GM12878 (cell line): ENCODE data around the gene CBARP. TPM values are rescaled to one million over a fixed set of nuclear protein-coding genes. Genes with fewer than 3 reads are reported as not detected.
A peak's percentile ranks its signal among the peaks of the same experiment; 100 is the strongest.

Experiments
- ATF7 ChIP-seq: fragments of 450-650 bp; IDR thresholded peaks from 2 replicates; pipeline ENCODE4 v1.6.1; 2016; ENCODE audit warnings: low read depth, mild to moderate bottlenecking
- BHLHE40 ChIP-seq, 2 experiments: fragments of 450-650 bp in 1 of 2; IDR thresholded peaks; 2 replicates each; pipeline ENCODE4 v1.6.1; 2011 to 2017; ENCODE audit warnings: low read depth in 2 of 2, borderline replicate concordance in 1 of 2, improper control_type of control experiment in 1 of 2, low read length in 1 of 2, mild to moderate bottlenecking in 1 of 2
- CEBPB ChIP-seq, 2 experiments: fragments of 150-350 bp in 1 of 2; IDR thresholded peaks; 2 replicates each; pipeline ENCODE4 v1.6.1; 2012 to 2014; ENCODE audit warnings: low read depth in 2 of 2, low read length in 2 of 2, borderline replicate concordance in 1 of 2, inconsistent platforms in 1 of 2
- CHD4 ChIP-seq: fragments of 200-600 bp; sonication (generic); IDR thresholded peaks from 2 replicates; pipeline ENCODE4 v1.6.1; 2016; ENCODE audit warnings: mild to moderate bottlenecking
- CREB1 ChIP-seq: IDR thresholded peaks from 2 replicates; pipeline ENCODE4 v1.6.1; 2012; ENCODE audit warnings: low read depth, mild to moderate bottlenecking, inconsistent platforms
- EP300 ChIP-seq, 2 experiments: fragments of 150-350 bp in 1 of 2; IDR thresholded peaks; 2 replicates each; pipeline ENCODE4 v1.6.1; 2011 to 2012; ENCODE audit warnings: low read depth in 2 of 2, low read length in 2 of 2, borderline replicate concordance in 1 of 2, improper control_type of control experiment in 1 of 2, inconsistent platforms in 1 of 2; ENCODE audit not compliant: control insufficient read depth in 1 of 2
- ESRRA ChIP-seq: IDR thresholded peaks from 2 replicates; pipeline ENCODE4 v1.6.1; 2012; ENCODE audit warnings: mild to moderate bottlenecking, low read length, improper control_type of control experiment
- ETV6 ChIP-seq, 2 experiments: fragments of 450-650 bp in 1 of 2; IDR thresholded peaks in 1 of 2; conservative IDR thresholded peaks in 1 of 2; 2 replicates each; pipeline ENCODE4 v1.6.1; 2014; ENCODE audit warnings: antibody characterized with exemption in 1 of 2, borderline replicate concordance in 1 of 2, low read depth in 1 of 2, mild to moderate bottlenecking in 1 of 2, moderate library complexity in 1 of 2
- HDAC6 ChIP-seq: fragments of 200-600 bp; sonication (generic); IDR thresholded peaks from one replicate; pipeline ENCODE4 v1.8.0; 2017; ENCODE audit warnings: antibody characterized with exemption; ENCODE audit not compliant: unreplicated experiment
- NFIC ChIP-seq: IDR thresholded peaks from 2 replicates; pipeline ENCODE4 v1.6.1; 2012; ENCODE audit warnings: low read depth, mild to moderate bottlenecking, inconsistent platforms, low read length, moderate library complexity
- NFYB ChIP-seq: IDR thresholded peaks from 2 replicates; pipeline ENCODE4 v1.6.1; 2011; ENCODE audit warnings: low read depth, mild to moderate bottlenecking, low read length, improper control_type of control experiment, moderate library complexity; ENCODE audit not compliant: insufficient read depth
- NR2F1 ChIP-seq: fragments of 450-650 bp; conservative IDR thresholded peaks from 2 replicates; pipeline ENCODE4 v1.6.1; 2017; ENCODE audit warnings: mild to moderate bottlenecking
- NRF1 ChIP-seq: conservative IDR thresholded peaks from 2 replicates; pipeline ENCODE4 v1.6.1; 2011; ENCODE audit warnings: mild to moderate bottlenecking, low read depth, low read length, improper control_type of control experiment
- PBX3 ChIP-seq: IDR thresholded peaks from 2 replicates; pipeline ENCODE4 v1.6.1; 2011; ENCODE audit warnings: mild to moderate bottlenecking, low read depth, low read length, moderate library complexity; ENCODE audit not compliant: insufficient replicate concordance
- POLR2A ChIP-seq: IDR thresholded peaks from 2 replicates; pipeline ENCODE4 v1.6.1; 2011; ENCODE audit warnings: low read depth, mild to moderate bottlenecking, low read length
- RAD51 ChIP-seq: fragments of 450-650 bp; IDR thresholded peaks from 2 replicates; pipeline ENCODE4 v1.6.1; 2016; ENCODE audit warnings: moderate library complexity, mild to moderate bottlenecking, inconsistent platforms
- REST ChIP-seq: IDR thresholded peaks from 2 replicates; pipeline ENCODE4 v1.6.1; 2012; ENCODE audit warnings: mild to moderate bottlenecking, low read depth, low read length
- SIN3A ChIP-seq: IDR thresholded peaks from 2 replicates; pipeline ENCODE4 v1.6.1; 2012; ENCODE audit warnings: low read depth, low read length, improper control_type of control experiment
- SRF ChIP-seq, 2 experiments: IDR thresholded peaks; 2 replicates each; pipeline ENCODE4 v1.6.1; 2011; ENCODE audit warnings: low read depth in 2 of 2, low read length in 2 of 2, mild to moderate bottlenecking in 1 of 2, moderate library complexity in 1 of 2
- ZBTB33 ChIP-seq: fragments of 450-650 bp; IDR thresholded peaks from 2 replicates; pipeline ENCODE4 v1.6.1; 2017; ENCODE audit warnings: mild to moderate bottlenecking
- polyA plus RNA-seq, 11 experiments: library from polyadenylated mRNA; depleted of rRNA in 4 of 11; unstranded in 6 of 11; stranded (reverse) in 5 of 11; fragments of >200 nt; fragmentation: Nextera tagmentation in 4 of 11; fragmentation: Illumina TruSeq in 1 of 11; extraction: Ambion mirVana in 4 of 11; extraction: Trizol in 1 of 11; gene quantifications; 1 replicate in 1 of 11; 2 replicates in 10 of 11; pipeline versions ENCODE4 v1.2.1 to v1.2.3, GENCODE V29; 2011 to 2016; ENCODE audit warnings: inconsistent platforms in 2 of 11, missing spikeins in 2 of 11, low read depth in 1 of 11
- total RNA-seq, 4 experiments: library from RNA; depleted of rRNA in 3 of 4; stranded (reverse); fragments of >200 nt in 3 of 4; fragmentation: Illumina TruSeq in 1 of 4; extraction: Trizol in 1 of 4; gene quantifications; 2 replicates each; pipeline versions ENCODE4 v1.2.1 to v1.2.3, GENCODE V29; 2013 to 2021
- TF ChIP-seq, protein P1 (sequence below): IDR thresholded peaks from 2 replicates; pipeline ENCODE4 v1.6.1; 2012; ENCODE audit warnings: low read depth, low read length, improper control_type of control experiment

Gene CBARP
- total and polyA plus RNA-seq, 10 of the 15 experiments (the other 5 are each of a cell fraction or from before 2014, with no cell fraction given), result 0.04 to 0.59 (median 0.18) TPM; not detected in 3

- TF ChIP-seq NRF1, result peak; percentile 82
- peak; percentile 82 for TF ChIP-seq NR2F1
- TF ChIP-seq NFIC, result no peak
- no peak for TF ChIP-seq PBX3
- no peak for TF ChIP-seq ETV6 (conservative IDR thresholded peaks at IDR 0.05 in 1 of 2, IDR thresholded peaks at IDR 0.05 in 1 of 2; ENCODE audit: borderline replicate concordance in 1 of 2, low read depth in 1 of 2)
- no peak for TF ChIP-seq CEBPB (IDR thresholded peaks at IDR 0.05; ENCODE audit: borderline replicate concordance in 1 of 2, low read depth in 2 of 2, low read length in 2 of 2)
- TF ChIP-seq SRF (IDR thresholded peaks at IDR 0.05; ENCODE audit: low read depth in 2 of 2, low read length in 2 of 2), result no peak
- TF ChIP-seq NFYB, result no peak
- TF ChIP-seq CHD4, result no peak
- no peak for TF ChIP-seq RAD51
- TF ChIP-seq SIN3A, result no peak
- peak; percentile 86; the same call in 1 of the 2 replicates for TF ChIP-seq ESRRA
- no peak for TF ChIP-seq REST
- TF ChIP-seq CREB1, result peak; percentile 95
- TF ChIP-seq POLR2A, result no peak
- TF ChIP-seq, protein P1, sequence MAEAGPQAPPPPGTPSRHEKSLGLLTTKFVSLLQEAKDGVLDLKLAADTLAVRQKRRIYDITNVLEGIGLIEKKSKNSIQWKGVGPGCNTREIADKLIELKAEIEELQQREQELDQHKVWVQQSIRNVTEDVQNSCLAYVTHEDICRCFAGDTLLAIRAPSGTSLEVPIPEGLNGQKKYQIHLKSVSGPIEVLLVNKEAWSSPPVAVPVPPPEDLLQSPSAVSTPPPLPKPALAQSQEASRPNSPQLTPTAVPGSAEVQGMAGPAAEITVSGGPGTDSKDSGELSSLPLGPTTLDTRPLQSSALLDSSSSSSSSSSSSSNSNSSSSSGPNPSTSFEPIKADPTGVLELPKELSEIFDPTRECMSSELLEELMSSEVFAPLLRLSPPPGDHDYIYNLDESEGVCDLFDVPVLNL, result no peak
- peak in 1 of 2 experiments; percentile 37; a peak in 1 of 4 replicates for TF ChIP-seq EP300 (IDR thresholded peaks at IDR 0.05; ENCODE audit: borderline replicate concordance in 1 of 2, control insufficient read depth in 1 of 2, low read depth in 2 of 2, low read length in 2 of 2)
- peak; percentile 78 to 94; a peak in 3 of 4 replicates for TF ChIP-seq BHLHE40 (IDR thresholded peaks at IDR 0.05; ENCODE audit: borderline replicate concordance in 1 of 2, low read depth in 2 of 2, low read length in 1 of 2)
- TF ChIP-seq ATF7, result peak; percentile 73
- no peak for TF ChIP-seq ZBTB33
- no peak for TF ChIP-seq HDAC6
These were observed 2.3 kb upstream of the CBARP start (continued) for GRCh38 chr19:1239796-1240737.
